Spinal cord (tissue), 10 donors: ENCODE measurements around the gene KIAA0930. TPM values are rescaled to one million over a fixed set of nuclear protein-coding genes. Genes with fewer than 3 reads are reported as not detected.

Experiments
- DNase-seq, 6 donors: peaks; one replicate each; pipeline versions ENCODE4 v3.0.0 to v3.0.0-alpha.2; 2013 to 2015; ENCODE audit warnings: low spot score in 6 of 6, low read depth in 4 of 6
- H3K27ac ChIP-seq: one replicate; pipeline ENCODE4 v1.5.1; 2013; ENCODE audit warnings: low read depth, low read length, control low read depth
- H3K27me3 ChIP-seq: one replicate; pipeline ENCODE4 v1.6.1; 2013; ENCODE audit warnings: low read length; ENCODE audit not compliant: control insufficient read depth, insufficient read depth
- H3K36me3 ChIP-seq: one replicate; pipeline ENCODE4 v1.6.1; 2013; ENCODE audit warnings: low read length; ENCODE audit not compliant: control insufficient read depth, insufficient read depth
- H3K4me1 ChIP-seq: one replicate; pipeline ENCODE4 v1.6.1; 2013; ENCODE audit warnings: low read length; ENCODE audit not compliant: control insufficient read depth, insufficient read depth
- H3K4me3 ChIP-seq: one replicate; pipeline ENCODE4 v1.5.1; 2013; ENCODE audit warnings: low read depth, low read length, control low read depth
- H3K9me3 ChIP-seq: one replicate; pipeline ENCODE4 v1.6.1; 2013; ENCODE audit warnings: low read length; ENCODE audit not compliant: control insufficient read depth, insufficient read depth
- WGBS: methylation state at CpG from one replicate; pipeline ENCODE4 v1.1.5; 2013; ENCODE audit warnings: missing lambda C conversion rate; ENCODE audit not compliant: insufficient coverage; 5-methylcytosine and 5-hydroxymethylcytosine counted together
- polyA plus RNA-seq, 2 donors: library from polyadenylated mRNA; unstranded; fragments of 120-200 nt; gene quantifications; one replicate each; pipeline ENCODE4 v1.2.1, GENCODE V29; 2013; ENCODE audit not compliant: insufficient read length in 2 of 2
- total RNA-seq, 2 donors: library from RNA; depleted of rRNA in 1 of 2; stranded (reverse); fragments of 120-200 nt in 1 of 2; fragments of >200 nt in 1 of 2; gene quantifications; one replicate each; pipeline versions ENCODE4 v1.2.3 to v1.2.4, GENCODE V29; 2013 to 2014
- donor health status: healthy.

KIAA0930 gene
- total and polyA plus RNA-seq, 4 donors = 45.0 to 132 (median 80.8) TPM

DNA sequence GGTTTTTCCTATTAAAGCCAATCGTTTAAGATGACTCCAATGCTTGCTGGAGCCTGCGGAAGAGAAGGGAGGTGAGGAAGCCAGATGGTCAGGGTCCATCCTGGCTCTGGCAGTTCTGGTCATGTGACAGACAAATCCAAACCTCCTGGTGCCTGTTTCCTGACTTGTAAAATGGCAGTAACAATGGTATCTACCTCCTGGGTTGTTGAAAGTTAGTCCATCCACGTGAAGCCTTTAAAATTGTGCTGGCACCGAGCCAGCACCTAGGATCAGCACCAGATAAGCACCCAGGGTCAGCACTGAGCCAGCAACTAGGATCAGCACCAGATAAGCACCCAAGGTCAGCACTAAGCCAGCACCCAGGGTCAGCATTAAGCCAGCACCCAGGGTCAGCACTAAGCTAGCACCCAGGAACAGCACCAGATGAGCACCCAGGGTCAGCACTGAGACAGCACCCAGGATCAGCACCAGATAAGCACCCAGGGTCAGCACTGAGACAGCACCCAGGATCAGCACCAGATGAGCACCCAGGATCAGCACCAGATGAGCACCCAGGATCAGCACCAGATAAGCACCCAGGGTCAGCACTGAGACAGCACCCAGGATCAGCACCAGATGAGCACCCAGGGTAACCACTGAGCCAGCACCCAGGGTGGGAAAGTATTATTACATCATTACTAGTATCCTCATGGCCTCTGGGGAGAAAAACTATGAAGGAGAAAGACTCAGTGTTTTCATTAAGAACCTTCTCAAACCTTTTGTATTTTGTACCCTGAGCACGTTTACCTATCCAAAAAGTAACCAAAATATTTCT is 17.2 kb downstream of the KIAA0930 start:
- Histone ChIP-seq H3K4me3 (no peak overlapping the region), H3K27me3 (no peaks in the 10 kb centered on the region), H3K4me1 (peaks cover 51% of the 10 kb centered on the region), H3K9me3 (no peaks in the 10 kb centered on the region), H3K27ac (no peak overlapping the region), H3K36me3 (peaks cover 18% of the 10 kb centered on the region)
- 83% methylated on average over 4 of the region's 5 CpGs for WGBS
- no peak for DNase-seq

DNA sequence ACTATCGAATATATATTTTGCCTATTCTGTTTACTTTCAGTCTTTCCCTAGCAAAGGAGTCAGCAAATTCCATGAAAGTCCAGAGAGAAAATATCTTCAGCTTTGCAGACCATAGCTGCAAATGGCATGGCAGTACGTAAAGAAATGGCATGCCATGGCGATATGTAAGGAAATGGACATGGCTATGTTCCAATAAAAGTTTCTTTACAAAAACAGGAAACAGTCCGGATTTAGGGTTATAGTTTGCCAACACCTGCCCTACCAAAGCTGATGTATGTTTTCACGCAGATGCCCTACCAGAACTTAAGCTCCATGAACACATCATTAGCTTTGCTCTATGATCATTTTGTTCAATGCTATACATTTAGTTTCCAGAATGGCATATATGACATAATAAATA is 19.5 kb downstream of the KIAA0930 start:
- H3K27ac ChIP-seq = no peak overlapping the region

DNA sequence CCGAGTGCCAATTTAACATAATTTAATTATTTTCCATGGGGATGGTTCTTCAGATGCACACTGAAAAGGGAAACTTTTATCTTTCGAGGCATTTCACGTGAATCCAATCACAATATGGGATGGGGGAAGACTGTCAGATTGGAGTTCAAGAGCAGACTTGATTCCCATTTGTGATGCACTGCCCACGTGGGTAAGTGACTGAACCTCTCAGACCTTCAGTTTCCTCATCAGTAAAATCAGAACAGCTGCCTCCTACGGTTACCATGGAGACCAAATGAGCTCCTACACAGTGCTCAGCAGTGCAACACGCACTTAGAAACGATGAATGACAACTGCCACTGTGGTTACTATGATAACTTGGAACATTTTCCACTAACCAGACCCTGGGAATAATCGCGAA is 21.7 kb downstream of the KIAA0930 start:
- DNase-seq = peak in 1 of 6 donors; percentile 59
- Histone ChIP-seq H3K27ac (no peak overlapping the region), H3K36me3 (peaks cover 2% of the 10 kb centered on the region), H3K9me3 (no peaks in the 10 kb centered on the region), H3K4me1 (peaks cover 16% of the 10 kb centered on the region), H3K4me3 (no peak overlapping the region), H3K27me3 (no peaks in the 10 kb centered on the region)
- WGBS = 55% methylated on average over 4 of the region's 9 CpGs

More for the DNA sequence above, 19.5 kb downstream of the KIAA0930 start:
- no peak overlapping the region for H3K4me3 ChIP-seq
- H3K4me1 ChIP-seq = peaks cover 36% of the 10 kb centered on the region
- WGBS = 100% methylated on average over 1 of the region's 5 CpGs
- no peaks in the 10 kb centered on the region for H3K27me3 ChIP-seq
- no peak for DNase-seq
- H3K36me3 ChIP-seq = peaks cover 11% of the 10 kb centered on the region
- no peaks in the 10 kb centered on the region for H3K9me3 ChIP-seq

DNA sequence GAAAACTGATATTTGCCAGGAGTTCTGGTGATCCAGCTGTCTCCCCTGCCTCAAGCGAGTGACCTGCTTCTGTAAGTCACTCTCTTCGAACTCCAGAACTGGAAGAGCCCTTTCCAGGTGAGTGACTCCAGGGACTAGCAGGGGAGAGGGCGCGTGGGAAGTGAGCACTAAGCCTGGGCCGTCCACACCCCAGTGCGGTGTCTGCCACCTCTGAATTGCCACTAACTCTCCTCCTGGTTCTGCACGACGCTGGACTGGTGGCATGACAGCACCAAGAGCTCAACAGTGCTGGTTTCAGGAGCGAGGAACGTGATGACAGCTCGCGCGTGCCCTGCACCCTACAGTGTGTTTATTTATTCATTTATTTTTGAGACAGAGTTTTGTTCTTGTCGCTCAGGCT is 22.9 kb downstream of the KIAA0930 start:
- 85% methylated on average over 6 of the region's 14 CpGs for WGBS
- H3K4me3 ChIP-seq = no peak overlapping the region
- peaks cover 2% of the 10 kb centered on the region for H3K36me3 ChIP-seq
- no peaks in the 10 kb centered on the region for H3K9me3 ChIP-seq
- no peak overlapping the region for H3K27ac ChIP-seq
- DNase-seq = no peak
- H3K4me1 ChIP-seq = peaks cover 20% of the 10 kb centered on the region
- H3K27me3 ChIP-seq = no peaks in the 10 kb centered on the region

DNA sequence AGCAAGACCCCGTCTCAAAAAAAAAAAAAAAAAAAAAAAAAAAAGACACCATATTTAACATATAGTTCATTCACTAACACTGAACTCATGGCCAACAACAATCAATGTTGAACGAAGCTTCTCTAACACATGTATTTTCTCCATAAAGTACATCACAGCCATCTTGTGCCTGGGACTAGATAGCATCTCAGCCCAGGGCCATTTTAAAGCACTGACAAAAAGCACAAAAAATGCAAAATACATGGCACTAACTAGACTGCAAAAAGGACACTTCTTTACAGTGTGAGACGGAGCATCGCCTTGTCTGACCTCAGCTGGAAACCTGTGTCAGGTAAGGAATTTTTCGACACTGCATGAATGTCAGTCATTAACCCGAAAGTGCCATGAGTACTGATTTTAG is 23.3 kb downstream of the KIAA0930 start:
- Histone ChIP-seq H3K9me3 (no peaks in the 10 kb centered on the region), H3K4me1 (peaks cover 24% of the 10 kb centered on the region), H3K4me3 (no peak overlapping the region), H3K27me3 (no peaks in the 10 kb centered on the region), H3K36me3 (peaks cover 2% of the 10 kb centered on the region), H3K27ac (no peak overlapping the region)
- WGBS = 92% methylated on average over 5 of the region's 6 CpGs
- no peak for DNase-seq

DNA sequence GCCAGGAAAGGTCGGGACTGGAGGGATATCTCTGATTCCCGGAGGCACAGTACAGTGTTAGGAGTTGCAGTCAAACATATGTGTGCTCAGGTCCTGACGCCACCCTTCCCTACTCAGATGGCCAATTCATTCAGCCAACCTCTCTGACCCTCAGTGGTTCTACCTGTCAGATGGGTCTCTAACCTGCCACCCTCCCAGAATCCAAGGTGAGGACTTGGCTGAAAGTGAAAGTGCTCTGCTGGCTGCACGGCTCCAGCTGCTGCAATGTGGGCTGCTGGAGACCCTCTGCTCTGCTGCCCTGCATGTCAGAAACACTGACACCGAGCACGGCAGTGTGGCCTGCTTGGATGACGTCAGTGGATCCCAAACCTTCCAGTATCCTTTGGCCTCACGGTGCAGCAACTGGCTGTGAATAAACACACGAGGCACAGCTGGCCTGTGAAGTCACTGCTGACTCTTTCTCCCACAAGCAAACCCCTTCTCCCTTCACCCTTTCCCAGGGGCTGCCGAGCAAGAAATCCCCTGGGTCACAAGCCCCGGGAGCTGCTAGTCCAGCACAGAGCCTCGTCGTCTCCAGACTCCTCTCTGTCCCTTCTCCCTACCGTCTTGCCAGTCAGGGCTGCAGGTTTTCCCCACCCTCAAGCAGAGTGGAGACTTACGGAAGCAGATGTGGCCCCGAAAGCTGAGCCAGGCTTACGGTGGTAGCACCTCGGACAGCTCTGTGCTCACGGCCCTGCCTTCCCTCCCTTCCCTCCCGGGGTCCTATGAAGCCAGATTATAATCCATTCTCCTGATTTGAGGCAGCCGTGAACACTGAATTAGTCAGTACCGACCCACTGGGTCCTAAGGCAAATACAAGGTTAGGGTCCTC is 24.3 kb downstream of the KIAA0930 start:
- no peak for DNase-seq
- Histone ChIP-seq H3K27me3 (no peaks in the 10 kb centered on the region), H3K27ac (no peak overlapping the region), H3K36me3 (peaks cover 10% of the 10 kb centered on the region), H3K4me1 (peaks cover 30% of the 10 kb centered on the region), H3K4me3 (no peak overlapping the region), H3K9me3 (no peaks in the 10 kb centered on the region)
- 48% methylated on average over 20 of the region's 22 CpGs for WGBS

DNA sequence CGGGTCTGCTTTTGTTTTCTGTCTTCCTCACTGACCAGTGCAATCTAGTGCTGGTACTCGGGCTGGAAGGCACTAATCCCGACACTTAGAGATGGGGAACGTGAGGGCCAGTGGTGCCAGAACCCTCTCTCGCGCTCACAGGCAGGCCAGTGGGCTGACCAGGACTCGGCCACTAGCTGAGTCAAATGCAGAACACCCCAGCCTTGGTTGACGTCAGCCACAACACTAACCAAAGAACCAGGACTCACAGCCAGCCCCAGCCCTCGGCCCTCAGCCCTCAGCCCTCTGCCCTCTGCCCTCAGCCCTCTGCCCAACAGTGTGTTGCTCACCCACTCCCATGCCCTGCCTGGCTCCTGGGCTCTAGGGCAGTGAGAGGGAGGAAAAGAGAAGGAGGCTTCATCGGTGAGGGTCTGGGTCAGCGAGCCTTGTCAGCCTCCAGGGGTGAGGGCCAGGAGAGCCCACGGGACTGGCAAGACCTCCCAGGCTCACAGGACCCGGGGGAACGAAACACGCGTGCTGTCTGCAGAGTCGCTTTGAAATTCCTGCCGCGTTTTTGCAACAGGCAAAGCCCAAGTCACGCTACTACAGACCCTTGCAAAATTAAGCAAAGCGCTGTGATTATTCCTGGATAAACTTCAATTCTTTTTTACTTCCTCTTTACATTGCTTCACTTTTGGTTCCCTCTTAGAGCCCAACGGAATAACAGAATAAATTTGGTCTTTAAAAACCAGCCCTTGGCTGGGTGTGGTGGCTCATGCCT is 27.5 kb downstream of the KIAA0930 start:
- Histone ChIP-seq H3K27ac (no peak overlapping the region), H3K4me3 (peak overlapping the region; percentile 6), H3K9me3 (no peaks in the 10 kb centered on the region)

DNA sequence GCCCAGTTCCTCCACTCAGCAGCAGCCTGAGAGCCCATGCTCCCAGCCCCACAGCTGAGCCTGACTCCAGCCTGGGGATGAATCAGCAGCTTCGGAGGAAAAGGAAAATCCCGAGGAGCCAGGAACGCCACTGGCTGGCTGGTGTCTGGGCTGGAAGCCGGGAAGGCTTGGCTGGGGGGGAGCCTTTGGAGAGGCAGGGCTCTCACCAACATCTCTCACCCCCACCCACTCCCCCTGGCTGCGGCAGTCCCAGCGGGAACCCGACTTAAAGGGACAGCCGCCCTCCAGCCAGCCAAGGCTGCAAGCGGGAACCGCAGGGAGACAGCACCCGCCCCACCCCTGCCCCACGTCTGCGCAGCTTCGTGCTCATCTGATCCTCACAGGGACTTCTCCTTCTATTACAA is 28.4 kb downstream of the KIAA0930 start:
- Histone ChIP-seq H3K4me1 (peaks cover 58% of the 10 kb centered on the region), H3K4me3 (peak overlapping the region; percentile 6), H3K36me3 (peaks cover 40% of the 10 kb centered on the region), H3K27me3 (no peaks in the 10 kb centered on the region), H3K27ac (no peak overlapping the region), H3K9me3 (no peaks in the 10 kb centered on the region)
- 2% methylated on average over 10 of the region's 14 CpGs for WGBS
- peak in 3 of 6 donors; percentile 47 to 81 (median 66) for DNase-seq

More for the DNA sequence above, 27.5 kb downstream of the KIAA0930 start:
- no peak for DNase-seq
- peaks cover 56% of the 10 kb centered on the region for H3K4me1 ChIP-seq
- 58% methylated on average over 18 of the region's 22 CpGs for WGBS
- H3K27me3 ChIP-seq = no peaks in the 10 kb centered on the region
- H3K36me3 ChIP-seq = peaks cover 34% of the 10 kb centered on the region

DNA sequence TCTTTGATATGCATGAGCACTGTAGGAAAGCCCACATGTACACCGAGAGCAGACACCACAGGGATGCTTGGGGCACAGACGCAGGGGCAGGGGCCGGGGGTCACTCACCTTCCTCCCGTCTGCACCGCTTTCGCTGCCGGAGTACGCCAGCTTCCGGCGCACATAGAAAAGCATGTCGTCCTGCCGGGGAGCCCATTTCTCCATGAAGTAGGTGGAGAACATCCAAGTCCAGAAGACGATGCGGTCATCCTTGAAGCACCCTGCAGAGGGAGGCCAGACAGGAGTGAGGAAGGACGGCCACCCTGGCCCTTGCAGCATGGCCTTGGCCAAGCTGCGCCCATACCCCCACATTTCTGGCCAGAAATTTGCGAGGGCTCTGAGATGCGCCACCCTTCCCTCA is 28.8 kb downstream of the KIAA0930 start:
- H3K9me3 ChIP-seq = no peaks in the 10 kb centered on the region
- WGBS = 82% methylated on average over 11 of the region's 18 CpGs
- H3K36me3 ChIP-seq = peaks cover 42% of the 10 kb centered on the region
- no peaks in the 10 kb centered on the region for H3K27me3 ChIP-seq
- no peak overlapping the region for H3K27ac ChIP-seq
- H3K4me3 ChIP-seq = no peak overlapping the region
- peaks cover 58% of the 10 kb centered on the region for H3K4me1 ChIP-seq
- no peak for DNase-seq
